GM18907 (cell line): ENCODE measurements around the gene MOB3C.

Experiments used
- ATAC-seq: cut with Tn5 transposase; IDR thresholded peaks from one replicate; pipeline ENCODE4 v1.9.1; 2021; ENCODE audit warnings: mild to moderate bottlenecking, moderate library complexity; ENCODE audit not compliant: unreplicated experiment

Gene MOB3C

DNA sequence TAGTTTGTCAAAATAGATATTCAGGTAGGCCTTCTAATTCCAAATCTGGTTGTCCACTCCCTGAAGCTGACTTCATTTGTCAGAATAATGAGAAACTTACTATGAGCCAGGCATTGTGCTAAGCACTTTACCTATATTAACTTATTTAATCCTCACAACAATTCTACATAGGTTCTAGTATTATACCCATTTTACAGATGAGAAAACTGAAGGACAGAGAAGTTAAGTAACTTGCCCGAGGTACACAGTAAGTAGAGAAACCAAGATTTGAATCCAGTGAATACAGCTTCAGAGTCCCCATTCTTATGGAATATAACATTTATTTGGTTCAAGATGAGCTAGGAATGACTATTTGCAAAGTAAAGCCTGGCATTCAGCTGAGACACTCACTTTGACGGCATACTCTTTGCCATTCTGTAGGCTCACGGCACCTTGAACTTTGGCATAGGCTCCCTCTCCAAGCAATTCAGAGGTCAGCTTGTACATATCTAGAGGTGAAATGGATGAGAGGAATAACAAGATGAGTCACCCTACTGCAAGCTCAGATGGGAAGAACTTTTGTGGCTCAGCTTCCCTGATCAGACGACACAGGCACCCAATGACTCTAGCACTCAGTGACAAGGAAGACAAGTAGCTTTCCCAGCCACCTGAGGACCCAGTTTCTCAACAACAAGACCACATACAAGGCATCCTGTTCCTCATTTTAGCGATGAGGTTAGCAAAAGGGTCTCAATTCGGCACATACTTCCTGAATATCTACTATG is 36.3 kb downstream of the MOB3C start:
- ATAC-seq = no peak

DNA sequence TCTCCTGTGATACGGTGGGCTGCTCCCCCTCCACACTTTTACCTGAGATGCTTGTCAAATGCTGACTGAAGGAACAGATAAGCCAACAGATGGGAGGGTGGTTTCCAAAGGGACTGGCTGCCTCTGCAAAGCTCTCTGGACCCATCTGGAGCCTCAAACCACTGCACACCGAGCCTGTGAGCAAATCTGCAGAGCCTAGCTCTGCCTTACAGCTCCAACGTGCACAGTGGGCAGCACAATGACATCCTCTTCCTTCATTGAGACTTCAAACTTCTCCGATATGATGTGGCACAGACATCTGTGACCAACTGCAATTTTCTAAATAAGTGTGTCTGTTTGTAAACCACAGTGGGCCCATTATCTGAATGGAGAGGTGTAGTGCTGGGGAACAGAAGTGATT is 38.9 kb downstream of the MOB3C start:
- ATAC-seq = no peak

DNA sequence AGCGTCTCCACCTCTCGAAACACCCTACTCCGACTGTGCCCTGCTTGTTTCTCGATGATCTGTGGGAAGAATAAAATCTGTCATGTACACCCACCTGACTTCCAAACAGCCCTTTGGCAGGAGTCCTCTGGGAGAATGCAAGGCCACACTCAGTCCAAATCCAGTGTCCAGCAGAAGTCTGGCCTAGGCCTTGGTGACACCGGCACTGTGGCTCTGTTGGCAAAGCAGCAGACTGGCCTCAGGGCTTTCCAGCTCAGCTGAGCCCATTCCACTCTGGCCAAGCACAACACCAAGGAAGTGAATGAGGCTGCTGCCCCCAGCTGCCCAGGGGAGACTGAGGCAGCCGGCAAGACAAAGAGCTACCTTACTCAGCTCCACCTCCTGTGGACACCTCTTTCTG is 40.0 kb downstream of the MOB3C start:
- ATAC-seq = no peak

DNA sequence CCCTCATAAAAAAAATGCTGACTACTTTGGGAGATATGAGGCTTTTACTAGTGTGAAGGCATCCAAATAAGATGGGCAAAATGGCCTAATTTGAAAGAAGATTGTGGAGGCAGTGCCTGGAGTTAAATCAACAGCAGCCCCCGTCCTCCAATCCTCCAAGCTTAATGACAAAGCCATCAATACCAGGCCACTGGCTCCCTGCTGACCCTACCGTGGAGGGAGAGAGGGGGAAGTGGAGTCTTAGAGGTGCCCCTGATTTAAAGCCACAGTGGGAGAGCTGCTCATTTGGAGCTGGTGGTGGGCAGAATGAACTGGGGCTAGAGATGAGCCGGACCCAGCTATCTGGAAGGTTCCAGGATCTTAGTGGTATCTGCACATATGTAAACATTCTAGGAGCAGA is 40.8 kb downstream of the MOB3C start:
- ATAC-seq = no peak

DNA sequence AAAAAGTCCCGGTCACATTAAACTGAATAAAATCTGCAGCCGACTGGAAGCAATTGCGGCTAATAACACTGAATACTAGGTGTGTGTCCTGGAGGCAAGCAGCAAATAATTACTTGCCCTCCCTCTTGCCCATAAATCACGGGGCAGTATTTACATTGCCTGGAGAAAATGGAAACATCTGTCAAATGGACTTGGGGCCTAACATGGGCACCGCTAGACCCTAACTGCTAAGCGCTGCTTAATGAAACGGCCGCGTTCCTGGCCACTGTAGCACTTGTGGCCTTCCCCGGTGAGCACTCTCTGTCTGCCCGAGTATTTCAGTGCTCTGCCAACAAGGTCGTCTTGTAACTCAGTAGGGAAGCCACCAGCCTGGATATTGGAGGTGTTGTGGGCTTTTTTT is 41.3 kb downstream of the MOB3C start:
- ATAC-seq = no peak

DNA sequence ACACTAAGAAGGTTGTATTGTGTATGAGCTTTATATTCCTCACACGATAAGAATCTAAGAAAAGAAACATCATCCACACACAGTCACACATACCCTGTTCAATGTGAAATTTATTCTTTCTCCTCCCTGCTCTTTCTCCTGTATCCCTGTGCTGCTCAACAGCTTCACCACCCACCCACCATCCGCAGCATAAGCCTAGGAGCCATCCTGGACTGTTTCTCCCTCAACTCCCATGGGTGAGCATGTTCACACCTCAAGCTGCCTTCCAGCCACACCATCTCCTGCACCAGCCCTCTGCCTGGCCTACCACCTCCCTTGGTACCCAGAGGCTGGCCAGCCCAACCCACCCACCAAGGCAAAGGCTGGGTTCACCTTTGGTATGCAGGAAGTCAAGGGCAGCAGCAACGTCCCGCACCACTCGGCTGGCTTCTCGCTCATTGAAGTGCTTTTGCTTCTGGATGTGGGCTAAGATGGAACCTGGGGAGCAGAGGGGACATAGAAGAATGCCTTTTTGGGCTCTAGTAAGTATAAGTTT is 44.9 kb downstream of the MOB3C start:
- ATAC-seq = no peak

DNA sequence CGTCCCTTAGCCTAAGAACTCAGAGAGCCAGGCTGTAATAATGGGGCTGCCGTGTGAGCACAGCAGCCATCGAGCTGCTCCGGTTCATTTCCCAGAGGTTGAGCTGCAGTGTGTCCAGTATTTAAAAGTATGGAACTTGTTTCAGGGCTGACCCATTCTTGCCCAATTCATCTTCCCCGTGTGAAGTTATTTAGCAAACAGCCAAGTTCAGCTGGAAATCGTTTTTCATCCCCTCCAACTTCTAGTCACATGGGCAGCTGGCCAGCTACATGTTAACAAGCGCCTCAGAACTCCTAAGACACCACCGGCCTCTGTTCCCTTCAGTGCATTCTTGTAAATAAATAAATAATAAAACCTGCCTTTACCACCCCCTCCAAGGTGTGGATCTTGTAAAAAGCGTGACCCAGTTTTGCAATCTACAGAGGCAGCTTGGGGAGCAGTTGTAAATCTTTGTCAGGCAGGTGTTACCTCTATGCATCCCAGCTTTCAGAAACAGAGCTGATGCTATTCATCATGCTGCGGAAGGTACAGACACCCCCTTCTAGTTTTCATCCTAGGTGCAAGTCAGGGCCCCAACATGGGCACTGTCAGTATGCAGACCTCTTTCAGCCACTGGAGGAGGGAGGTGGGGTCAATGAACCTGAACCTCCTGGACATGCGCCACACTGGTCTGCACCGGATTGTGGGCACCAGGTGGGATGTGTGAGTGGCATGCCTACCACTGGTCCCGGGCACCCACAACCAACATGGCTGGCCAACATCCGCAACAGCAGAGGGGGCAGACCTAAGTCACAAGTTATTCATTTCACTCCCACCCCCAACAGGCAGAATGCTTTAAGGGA is 46.5 kb downstream of the MOB3C start:
- ATAC-seq = no peak

DNA sequence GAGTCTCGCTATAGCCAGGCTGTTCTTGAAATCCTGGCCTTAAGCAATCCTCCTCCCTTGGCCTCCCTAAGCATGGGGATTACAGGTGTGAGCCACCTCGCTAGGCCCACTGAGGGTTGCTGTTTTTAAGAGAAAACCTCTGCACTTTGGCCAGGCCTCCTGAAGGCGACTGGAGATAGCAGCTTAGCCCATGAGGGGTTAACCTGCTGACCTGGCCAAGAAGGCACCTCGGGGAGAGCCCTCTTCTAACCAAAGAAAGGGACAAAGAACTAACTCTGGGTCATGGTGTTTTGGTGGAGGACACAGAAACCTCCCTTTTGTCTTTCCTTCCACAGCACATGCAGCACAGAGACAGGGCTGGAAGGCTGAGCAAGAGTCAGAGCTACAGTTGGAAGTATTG is 47.5 kb downstream of the MOB3C start:
- no peak for ATAC-seq

DNA sequence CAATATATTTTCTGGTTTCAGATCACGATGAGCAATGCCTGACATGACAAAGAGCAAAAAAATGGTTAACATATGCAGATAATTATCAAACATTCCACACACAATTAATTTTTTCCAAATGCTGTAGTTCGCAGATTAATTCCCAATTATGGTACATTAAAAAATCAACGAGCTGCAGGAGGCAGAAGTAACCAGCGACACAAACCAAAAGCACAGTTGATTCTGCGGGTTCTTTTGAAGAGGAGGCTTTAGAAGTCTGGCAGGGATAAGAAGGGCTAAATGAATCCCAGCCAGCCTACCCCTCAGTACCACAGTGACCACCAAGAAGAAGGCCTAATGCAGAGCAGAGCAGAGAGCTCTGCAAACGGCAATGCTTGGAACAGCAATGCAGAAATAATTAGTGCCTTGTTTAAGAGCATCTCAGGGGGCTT is 48.1 kb downstream of the MOB3C start:
- ATAC-seq = no peak

DNA sequence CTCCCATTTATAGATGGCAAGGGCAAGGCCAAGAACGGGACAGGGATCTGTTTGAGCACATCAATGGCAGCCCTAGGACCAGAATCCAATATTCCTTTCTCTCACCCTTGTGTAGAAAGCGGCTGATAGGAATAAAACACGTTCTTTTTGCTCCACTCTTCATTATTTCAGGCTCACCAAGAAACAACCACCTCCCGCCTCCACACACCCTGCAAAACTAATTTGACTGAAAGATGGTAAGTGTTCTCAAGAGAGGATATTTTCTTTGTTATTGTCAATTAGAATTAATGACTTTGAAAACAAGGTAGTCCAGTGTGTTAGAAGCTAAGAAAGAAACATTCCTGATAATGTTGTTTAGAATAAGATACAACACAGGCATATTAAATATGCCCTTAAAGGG is 53.3 kb downstream of the MOB3C start:
- no peak for ATAC-seq

DNA sequence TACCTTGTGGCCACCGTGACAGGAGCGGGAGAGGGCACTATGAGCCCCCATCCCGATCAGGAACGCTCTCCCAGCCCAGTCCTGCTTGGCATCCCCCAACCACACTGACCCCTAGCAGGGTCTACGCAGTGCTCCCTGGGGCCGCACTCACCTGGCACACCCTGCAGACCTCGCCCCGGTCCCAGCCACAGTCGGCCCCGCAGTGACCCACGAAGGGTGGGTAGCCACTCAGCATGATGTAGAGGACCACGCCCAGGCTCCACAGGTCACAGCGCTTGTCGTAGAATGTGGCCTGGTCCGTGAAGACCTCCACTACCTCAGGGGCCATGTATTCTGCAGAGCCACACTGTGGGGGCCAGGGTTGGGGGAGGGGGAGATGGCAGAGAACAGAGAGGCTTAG is 54.1 kb downstream of the MOB3C start:
- no peak for ATAC-seq

DNA sequence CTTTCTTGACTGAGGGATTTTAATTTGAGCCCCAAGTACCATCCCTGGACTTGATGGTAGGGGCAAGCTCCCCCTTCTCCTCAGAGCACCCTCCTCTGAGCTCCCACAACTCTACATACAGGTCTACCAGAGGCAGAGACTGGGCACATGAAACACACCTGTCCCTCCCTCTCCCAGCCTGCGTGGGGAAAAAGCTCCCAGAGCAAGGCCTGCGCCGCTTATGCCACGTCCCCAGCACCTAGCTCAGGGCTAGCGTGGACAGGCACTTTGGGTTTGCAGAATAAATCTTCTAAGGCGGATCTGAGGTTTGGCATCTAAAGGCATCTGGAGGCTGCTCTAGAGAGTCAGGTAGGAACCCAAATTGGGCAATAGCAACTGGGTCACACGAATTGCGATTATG is 57.6 kb downstream of the MOB3C start:
- ATAC-seq = no peak

DNA sequence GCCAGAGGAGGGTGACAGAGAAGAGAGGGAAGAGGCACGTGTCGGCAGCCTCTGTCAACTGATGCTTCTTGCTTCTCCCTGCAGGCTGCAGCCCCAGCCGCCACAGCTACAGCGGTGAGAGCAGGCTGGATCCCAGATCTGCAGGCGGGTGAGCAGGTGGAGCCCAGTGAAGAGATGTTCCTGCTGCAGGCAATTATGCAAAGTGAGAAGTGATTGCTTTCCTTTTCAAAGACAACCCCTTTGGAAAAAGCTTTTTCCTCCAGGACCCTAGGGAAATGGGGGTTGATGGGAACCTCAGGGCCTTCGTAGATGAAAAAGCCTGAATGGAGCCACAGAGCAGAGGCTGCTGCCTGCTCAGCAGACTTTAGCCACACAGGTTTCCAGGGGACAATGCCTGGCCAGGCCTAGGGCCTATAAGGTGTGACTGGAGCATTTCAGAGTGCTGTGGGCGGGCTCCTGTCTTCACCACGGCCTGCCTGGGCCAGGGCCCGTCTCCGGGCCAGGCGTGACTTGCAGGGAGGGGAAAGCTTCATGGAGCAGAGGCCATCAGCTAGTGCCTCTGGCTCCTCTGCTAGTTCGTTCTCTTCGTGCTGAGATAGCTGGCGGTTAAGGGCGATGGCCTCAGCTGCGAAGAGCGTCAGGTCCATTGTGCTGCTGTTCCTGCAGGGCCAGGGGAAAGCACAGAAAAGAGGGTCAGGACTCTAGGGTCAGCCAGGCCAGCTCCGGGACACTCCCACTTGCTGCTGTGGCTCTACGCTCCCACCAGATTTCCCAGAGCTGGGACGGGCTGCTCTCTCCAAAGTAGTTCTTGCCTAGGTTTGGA is 58.3 kb downstream of the MOB3C start:
- no peak for ATAC-seq
